LNCaP clone FGC (cell line): ENCODE results near the gene CRIP1.
A peak's percentile ranks its signal among the peaks of the same experiment; 100 is the strongest.

Experiments
- DNase-seq: peaks from one replicate; pipeline ENCODE4 v3.0.0-alpha.2; 2011; ENCODE audit warnings: low read depth
- H3K4me3 ChIP-seq: 2 replicates; pipeline ENCODE4 v1.5.1; 2011; ENCODE audit warnings: mild to moderate bottlenecking, low read depth, low read length, control low read depth
- CTCF ChIP-seq: IDR thresholded peaks from 2 replicates; pipeline ENCODE4 v1.5.1; 2012; ENCODE audit warnings: mild to moderate bottlenecking; ENCODE audit not compliant: control insufficient read depth, insufficient read depth; ENCODE audit errors: extremely low read depth

Gene CRIP1

GRCh38 chr14:105466531-105467248, 20.0 kb upstream of the CRIP1 start:
- no peak for DNase-seq
- H3K4me3 ChIP-seq = 0 out of 2 replicates have a peak overlapping the region, but pooled peaks have one; percentile 22
- TF ChIP-seq CTCF = no peak

- no peak for DNase-seq
Observed at GRCh38 chr14:105467249-105467941, 19.3 kb upstream of the CRIP1 start.

GRCh38 chr14:105467942-105468471, 18.7 kb upstream of the CRIP1 start:
- no peak overlapping the region for H3K4me3 ChIP-seq
- TF ChIP-seq CTCF = no peak
- DNase-seq = no peak

More at GRCh38 chr14:105467249-105467941, 19.3 kb upstream of the CRIP1 start:
- TF ChIP-seq CTCF = no peak
- H3K4me3 ChIP-seq = 0 out of 2 replicates have a peak overlapping the region, but pooled peaks have one; percentile 22

GRCh38 chr14:105468621-105469241, 18.0 kb upstream of the CRIP1 start:
- 0 out of 2 replicates have a peak, but pooled peaks have one; percentile 9 for TF ChIP-seq CTCF
- H3K4me3 ChIP-seq = peak overlapping the region; percentile 7; the same call in 1 of the 2 replicates
- peak; percentile 70 for DNase-seq

- TF ChIP-seq CTCF = no peak
- H3K4me3 ChIP-seq = peak overlapping the region; percentile 7; the same call in 1 of the 2 replicates
- DNase-seq = no peak
Observed at GRCh38 chr14:105469456-105470349, 17.0 kb upstream of the CRIP1 start.
